ENCODE measurements around the gene ST6GALNAC4.

ST6GALNAC4 gene

DNA sequence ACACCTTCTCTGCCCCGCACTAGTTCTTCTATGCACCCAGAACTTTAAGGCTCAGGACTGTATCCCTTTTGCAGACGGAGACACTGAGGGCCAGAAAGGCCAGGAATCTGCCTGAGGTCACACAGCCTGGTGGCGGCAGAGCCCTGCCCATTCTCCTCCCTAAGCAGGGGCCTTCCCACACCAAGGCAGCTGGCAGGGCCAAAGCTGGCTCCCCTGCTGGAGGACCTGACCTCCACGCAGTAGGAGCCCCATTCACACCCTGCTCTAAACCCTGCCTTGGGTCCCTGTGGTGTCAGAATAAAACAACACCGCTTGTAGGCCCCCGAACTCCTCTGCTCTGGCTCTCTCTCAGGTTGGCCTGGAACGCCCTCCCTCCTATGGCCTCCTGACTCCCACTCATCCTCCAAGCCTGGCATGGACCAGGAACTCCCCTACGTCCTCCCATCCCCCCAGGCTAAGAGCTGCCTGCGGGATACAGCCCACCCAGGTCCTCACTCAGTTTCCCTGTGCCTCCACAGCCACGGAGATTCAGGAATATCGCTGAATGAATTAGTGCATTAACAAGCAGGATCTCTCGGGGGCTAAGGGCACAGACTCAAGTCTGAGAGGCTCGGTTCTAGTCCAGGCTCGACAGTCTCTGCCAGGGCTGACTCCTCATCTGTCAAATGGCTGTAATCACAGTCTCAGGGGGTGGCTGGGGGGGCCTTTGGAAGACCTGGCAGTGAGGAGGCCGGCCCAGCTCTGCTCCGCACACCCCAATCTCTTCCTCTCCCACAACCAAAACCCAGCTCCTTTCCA lies 20.2 kb downstream of the ST6GALNAC4 start:
- no peak for DNase-seq (ENCODE audit: low read depth)
- TF ChIP-seq CTCF (conservative IDR thresholded peaks at IDR 0.05; ENCODE audit: low read depth, low read length) = no peak
- no peak overlapping the region for H3K4me3 ChIP-seq (ENCODE audit: low read length)

- TF ChIP-seq CTCF (conservative IDR thresholded peaks at IDR 0.05; ENCODE audit: low read depth, low read length) = no peak
- no peak overlapping the region for H3K4me3 ChIP-seq (ENCODE audit: low read length)
- no peak for DNase-seq (ENCODE audit: low read depth)
Observed at GRCh38 chr9:127895811-127896210, 21.0 kb downstream of the ST6GALNAC4 start.

- TF ChIP-seq CTCF (conservative IDR thresholded peaks at IDR 0.05; ENCODE audit: low read depth, low read length) = no peak
- no peak overlapping the region for H3K4me3 ChIP-seq (ENCODE audit: low read length)
- no peak for DNase-seq (ENCODE audit: low read depth)
Observed at GRCh38 chr9:127893392-127893791, 23.4 kb downstream of the ST6GALNAC4 start.

DNA sequence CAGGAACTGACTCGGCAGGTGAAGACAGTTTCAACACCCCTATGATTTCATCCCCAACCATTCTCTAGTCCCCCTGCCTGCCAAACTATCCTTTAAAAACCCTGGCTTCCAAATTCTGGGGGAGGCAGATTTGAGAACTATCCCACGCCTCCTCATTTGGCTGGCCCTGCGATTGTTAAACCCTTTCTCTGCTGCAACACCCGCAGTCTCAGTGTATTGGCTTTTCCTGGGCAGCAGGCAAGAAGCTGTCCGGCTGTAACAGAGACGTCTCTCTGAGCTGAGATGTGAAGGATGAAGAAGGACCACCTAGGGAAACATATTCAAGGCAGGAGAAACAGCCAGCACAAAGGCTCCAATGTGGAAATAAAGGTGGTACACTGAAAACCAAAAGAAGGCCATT lies 24.0 kb downstream of the ST6GALNAC4 start:
- no peak for TF ChIP-seq CTCF (conservative IDR thresholded peaks at IDR 0.05; ENCODE audit: low read depth, low read length)
- DNase-seq (ENCODE audit: low read depth) = no peak
- H3K4me3 ChIP-seq (ENCODE audit: low read length) = no peak overlapping the region

- TF ChIP-seq CTCF (conservative IDR thresholded peaks at IDR 0.05; ENCODE audit: low read depth, low read length) = no peak
Observed at GRCh38 chr9:127890053-127890452, 26.8 kb downstream of the ST6GALNAC4 start.

GRCh38 chr9:127887792-127888191 lies 29.0 kb downstream of the ST6GALNAC4 start:
- no peak for DNase-seq (ENCODE audit: low read depth)
- peak; percentile 30 for TF ChIP-seq CTCF (conservative IDR thresholded peaks at IDR 0.05; ENCODE audit: low read depth, low read length)
- no peak overlapping the region for H3K4me3 ChIP-seq (ENCODE audit: low read length)

More at GRCh38 chr9:127890053-127890452, 26.8 kb downstream of the ST6GALNAC4 start:
- DNase-seq (ENCODE audit: low read depth) = no peak
- no peak overlapping the region for H3K4me3 ChIP-seq (ENCODE audit: low read length)

GRCh38 chr9:127886401-127886972 lies 30.4 kb downstream of the ST6GALNAC4 start:
- no peak for DNase-seq (ENCODE audit: low read depth)
- H3K4me3 ChIP-seq (ENCODE audit: low read length) = no peak overlapping the region
- TF ChIP-seq CTCF (conservative IDR thresholded peaks at IDR 0.05; ENCODE audit: low read depth, low read length) = no peak
